ENCODE results near the gene MTM1. TPM values are rescaled to one million over a fixed set of nuclear protein-coding genes. Genes with fewer than 3 reads are reported as not detected.
A peak's percentile ranks its signal among the peaks of the same experiment; 100 is the strongest.

The MTM1 gene
- total and polyA plus RNA-seq, 9 of the 15 experiments (the other 6 are each of a cell fraction or from before 2014, with no cell fraction given), result 5.6 to 13.3 (median 9.5) TPM

- peak; percentile 48; the same call in 1 of the 2 replicates for TF ChIP-seq REST (IDR thresholded peaks at IDR 0.05; ENCODE audit: borderline replicate concordance)
- TF ChIP-seq REST (CRISPR knock-in tag; IDR thresholded peaks at IDR 0.05; ENCODE audit: low read depth), result no peak
- no peak for TF ChIP-seq CHD7 (IDR thresholded peaks at IDR 0.05; ENCODE audit: low read depth, low read length)
- TF ChIP-seq SMAD3 (CRISPR knock-in tag; conservative IDR thresholded peaks at IDR 0.05), result no peak
- peak; percentile 51 to 56 (median 52) for TF ChIP-seq CTCF (IDR thresholded peaks at IDR 0.05 in 2 of 3, conservative IDR thresholded peaks at IDR 0.05 in 1 of 3; ENCODE audit: insufficient read depth in 2 of 3, low read depth in 1 of 3, low read length in 3 of 3)
Measured at GRCh38 chrX:150680974-150681373, 112.6 kb downstream of the MTM1 start (continued).
